A549 (cell line): Measurements from ENCODE around the gene FER1L5.

Experiments used
- MYC ChIP-seq: IDR thresholded peaks from 2 replicates; pipeline ENCODE4 v1.6.1; 2012; ENCODE audit warnings: mild to moderate bottlenecking, inconsistent platforms, low read length, improper control_type of control experiment, borderline replicate concordance
- POLR2A ChIP-seq: IDR thresholded peaks from 2 replicates; pipeline ENCODE4 v1.6.1; 2012; ENCODE audit warnings: mild to moderate bottlenecking, low read length
- RAD21 ChIP-seq, 2 experiments: fragments of >200 bp in 1 of 2; sonication (Bioruptor Twin) in 1 of 2; formaldehyde crosslinking in 1 of 2; IDR thresholded peaks in 1 of 2; conservative IDR thresholded peaks in 1 of 2; 2 replicates in 1 of 2; 3 replicates in 1 of 2; pipeline ENCODE4 v1.6.1; 2012 to 2018; ENCODE audit warnings: inconsistent platforms in 1 of 2

DNA sequence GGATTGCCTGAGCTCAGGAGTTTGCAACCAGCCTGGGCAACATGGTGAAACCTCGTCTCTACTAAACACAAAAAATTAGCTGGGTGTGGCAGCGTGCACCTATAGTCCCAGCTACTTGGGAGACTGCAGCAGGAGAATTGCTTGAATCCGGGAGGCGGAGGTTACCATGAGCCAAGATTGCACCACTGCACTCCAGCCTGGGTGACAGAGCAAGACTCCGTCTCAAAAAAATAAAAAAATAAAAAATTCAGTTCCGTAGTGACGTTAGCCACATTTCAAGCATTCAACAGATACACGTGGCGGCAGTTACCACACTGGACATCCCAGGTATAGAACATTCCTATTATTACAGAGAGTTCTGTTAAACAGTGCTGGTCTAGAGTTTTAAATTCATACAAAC, 8.9 kb upstream of the FER1L5 start:
- TF ChIP-seq POLR2A (no peak), MYC (no peak), RAD21 (conservative IDR thresholded peaks at IDR 0.05 in 1 of 2, IDR thresholded peaks at IDR 0.05 in 1 of 2) (no peak)
